ENCODE measurements around the gene FAM204A.

Gene FAM204A

DNA sequence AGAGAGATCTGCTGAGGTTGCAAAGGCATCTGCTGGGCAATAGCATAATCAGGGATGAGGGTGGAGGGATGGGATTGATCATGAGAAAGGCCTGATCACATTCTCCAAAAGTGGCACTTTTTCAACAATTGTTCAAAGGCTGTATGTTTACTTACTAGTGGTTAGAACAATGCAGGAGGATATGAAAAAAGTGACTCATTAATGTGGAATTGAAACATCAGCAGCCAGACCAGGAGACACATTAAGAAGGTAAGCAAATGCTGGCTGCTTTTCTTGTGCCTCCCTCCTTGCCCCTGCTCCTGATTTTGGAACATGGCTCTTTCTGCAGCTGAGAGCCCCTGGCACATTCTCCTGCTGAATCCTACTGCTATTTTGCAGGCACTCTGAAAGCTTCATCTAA, 63.5 kb downstream of the FAM204A start:
- DNase-seq (ENCODE audit: low read depth): no peak

- no peak for DNase-seq (ENCODE audit: low read depth)
Observed at GRCh38 chr10:118277871-118278270, 64.3 kb downstream of the FAM204A start.

DNA sequence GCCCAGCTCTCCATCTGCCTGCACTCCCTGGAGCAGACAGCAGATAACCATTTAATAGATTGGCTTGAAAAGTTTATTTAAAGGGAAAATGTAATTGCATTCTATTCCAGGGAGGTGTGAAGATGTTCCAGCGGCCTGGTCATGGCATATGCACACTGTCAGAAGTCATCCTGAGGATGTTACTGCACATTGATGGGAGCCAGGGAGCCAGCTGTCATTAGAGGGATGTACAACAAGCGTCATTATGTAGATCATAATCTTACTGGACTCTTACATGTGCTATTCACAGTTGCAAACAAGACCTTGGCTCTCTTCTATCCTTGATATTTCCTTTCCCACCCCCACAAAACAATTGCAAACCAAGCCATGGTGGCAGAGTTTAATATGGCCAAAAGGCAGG, 65.4 kb downstream of the FAM204A start:
- DNase-seq (ENCODE audit: low read depth): no peak

GRCh38 chr10:118276204-118276603, 65.9 kb downstream of the FAM204A start:
- DNase-seq (ENCODE audit: low read depth): no peak

DNA sequence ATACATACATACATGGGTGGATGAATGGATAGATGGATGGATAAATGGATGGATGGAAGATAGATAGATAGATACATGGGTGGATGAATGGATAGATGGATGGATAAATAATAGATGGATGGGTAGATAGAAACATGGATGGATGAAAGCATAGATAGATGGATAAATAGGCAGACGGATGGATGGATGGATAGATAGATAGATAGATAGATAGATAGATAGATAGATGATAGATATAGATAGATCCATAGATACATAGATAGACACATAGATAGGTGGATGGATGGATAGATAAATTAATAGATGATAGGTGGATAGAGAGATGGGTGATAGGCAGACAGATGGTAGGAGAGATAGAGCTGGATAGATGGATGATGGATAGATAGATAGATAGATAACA, 68.5 kb downstream of the FAM204A start:
- no peak for DNase-seq (ENCODE audit: low read depth)

DNA sequence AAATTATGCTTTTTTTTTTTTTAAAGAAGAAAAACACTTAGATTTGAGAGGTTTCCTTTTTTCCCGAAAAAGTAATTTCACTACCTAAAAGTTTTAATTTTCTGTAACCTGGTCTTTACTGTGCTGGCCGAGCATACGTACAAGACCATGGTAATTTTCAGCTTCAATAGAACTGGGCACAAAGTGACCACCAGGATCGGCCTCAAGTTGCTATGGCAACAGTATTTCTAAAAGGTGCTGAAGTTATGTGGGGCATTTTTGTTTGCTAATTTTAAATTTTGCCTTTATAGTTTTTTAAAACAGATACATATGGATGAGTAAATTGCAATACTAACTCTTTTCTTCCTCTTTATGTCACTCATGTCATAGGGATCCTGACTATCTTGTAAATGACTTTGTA, 69.4 kb downstream of the FAM204A start:
- no peak for DNase-seq (ENCODE audit: low read depth)

DNA sequence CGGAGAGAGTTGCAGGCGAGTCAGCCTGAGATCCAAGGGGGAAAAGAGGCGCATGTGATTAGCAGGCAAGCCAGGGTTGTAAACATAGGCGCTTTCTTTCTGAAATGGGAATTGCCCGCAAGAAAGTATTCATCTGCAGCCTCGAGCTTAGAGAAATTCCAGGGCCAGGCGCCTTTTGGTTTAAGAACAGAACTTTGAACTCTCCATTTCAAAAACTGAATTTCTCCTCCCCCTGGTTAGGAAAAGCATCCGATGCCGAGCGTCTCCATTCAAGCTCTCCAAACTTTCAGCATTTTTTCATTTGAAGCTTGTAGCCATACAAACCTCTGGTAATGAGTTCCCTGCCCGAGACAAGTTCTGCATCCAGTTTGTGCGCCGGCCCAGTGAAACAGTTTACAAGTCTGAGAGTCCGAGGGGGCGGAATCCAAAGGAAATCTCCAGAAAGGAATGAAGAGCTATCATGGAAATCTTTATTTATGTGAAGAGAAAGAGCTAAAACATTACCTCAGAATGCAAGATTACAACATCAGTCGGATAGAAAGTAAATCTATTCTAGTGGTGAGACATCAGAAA, 69.9 kb downstream of the FAM204A start:
- no peak for DNase-seq (ENCODE audit: low read depth)

DNA sequence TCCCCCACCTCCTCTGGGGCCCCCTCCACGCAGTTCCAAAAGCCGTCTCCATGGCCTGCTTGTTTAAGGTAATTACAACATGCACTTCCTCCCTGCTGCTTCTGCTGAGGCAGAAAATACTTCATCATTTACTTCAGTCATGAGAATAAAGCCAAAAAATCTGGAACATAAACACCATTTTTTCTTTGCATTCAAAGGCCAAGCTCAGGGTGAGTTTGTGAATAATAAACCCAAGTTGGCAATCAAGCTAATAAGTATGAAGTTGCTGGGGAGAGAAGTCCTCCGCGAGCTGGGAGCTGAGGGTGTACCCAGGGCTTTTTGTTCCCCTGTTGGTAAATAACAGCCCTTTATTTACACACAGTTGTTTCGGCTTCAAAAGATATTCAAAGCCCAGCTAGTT, 70.5 kb downstream of the FAM204A start:
- DNase-seq (ENCODE audit: low read depth): no peak

- no peak for DNase-seq (ENCODE audit: low read depth)
Observed at GRCh38 chr10:118266098-118266748, 75.9 kb downstream of the FAM204A start.

GRCh38 chr10:118264838-118265470, 77.2 kb downstream of the FAM204A start:
- DNase-seq (ENCODE audit: low read depth): no peak

DNA sequence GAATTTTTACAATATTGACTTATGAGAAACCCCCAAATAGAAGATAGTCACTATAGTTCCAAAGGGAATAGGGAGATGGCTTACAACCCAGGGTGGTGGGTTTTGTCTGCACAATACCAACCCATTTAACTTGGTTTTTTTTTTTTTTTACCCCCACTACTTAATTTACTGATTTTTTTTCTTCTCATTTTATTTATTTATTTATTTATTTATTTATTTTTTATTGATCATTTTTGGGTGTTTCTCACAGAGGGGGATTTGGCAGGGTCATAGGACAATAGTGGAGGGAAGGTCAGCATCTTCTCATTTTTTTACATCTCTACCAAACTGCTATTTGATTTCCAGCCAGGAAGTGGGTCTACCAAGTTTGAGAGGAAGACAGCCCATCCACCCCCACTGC, 77.9 kb downstream of the FAM204A start:
- DNase-seq (ENCODE audit: low read depth): no peak

DNA sequence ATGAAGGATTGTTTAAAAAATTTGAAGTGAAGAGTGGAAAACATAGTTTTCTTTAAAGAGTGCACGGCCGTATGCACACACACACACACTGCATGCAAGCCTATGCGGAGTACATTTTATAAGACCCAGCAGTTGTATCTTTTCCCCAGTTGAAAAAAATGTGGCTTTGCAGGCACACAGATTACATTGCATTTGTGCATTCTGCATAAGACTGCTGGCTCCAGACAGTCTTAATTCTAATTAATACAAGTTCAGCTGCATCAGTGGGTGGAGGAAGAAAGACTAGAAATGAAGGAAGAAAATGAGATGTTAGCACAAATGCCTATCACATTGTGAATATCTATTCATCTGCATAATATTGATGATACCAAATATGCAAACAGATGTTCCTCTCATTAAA, 79.6 kb downstream of the FAM204A start:
- DNase-seq (ENCODE audit: low read depth): no peak

GRCh38 chr10:118259288-118259906, 82.7 kb downstream of the FAM204A start:
- no peak for DNase-seq (ENCODE audit: low read depth)

DNA sequence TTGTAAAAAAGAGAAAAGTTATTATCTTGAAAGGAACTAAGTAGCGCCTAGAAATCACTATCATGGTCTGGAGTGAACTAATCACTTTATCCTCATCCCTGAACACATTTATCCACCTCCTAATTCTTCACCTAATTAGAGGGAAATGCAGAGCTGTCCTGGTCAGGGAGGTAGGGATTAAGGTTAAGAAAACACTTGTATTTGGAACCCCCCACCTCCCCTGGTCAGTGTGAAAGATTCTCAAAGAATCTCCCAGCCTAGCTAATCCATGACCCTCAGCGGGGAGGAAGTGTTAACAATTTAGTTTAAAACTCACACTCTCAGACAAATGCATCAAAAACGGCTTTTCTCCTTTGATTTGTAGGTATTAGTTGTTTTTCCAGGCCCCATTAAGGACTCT, 83.8 kb downstream of the FAM204A start:
- DNase-seq (ENCODE audit: low read depth): no peak

DNA sequence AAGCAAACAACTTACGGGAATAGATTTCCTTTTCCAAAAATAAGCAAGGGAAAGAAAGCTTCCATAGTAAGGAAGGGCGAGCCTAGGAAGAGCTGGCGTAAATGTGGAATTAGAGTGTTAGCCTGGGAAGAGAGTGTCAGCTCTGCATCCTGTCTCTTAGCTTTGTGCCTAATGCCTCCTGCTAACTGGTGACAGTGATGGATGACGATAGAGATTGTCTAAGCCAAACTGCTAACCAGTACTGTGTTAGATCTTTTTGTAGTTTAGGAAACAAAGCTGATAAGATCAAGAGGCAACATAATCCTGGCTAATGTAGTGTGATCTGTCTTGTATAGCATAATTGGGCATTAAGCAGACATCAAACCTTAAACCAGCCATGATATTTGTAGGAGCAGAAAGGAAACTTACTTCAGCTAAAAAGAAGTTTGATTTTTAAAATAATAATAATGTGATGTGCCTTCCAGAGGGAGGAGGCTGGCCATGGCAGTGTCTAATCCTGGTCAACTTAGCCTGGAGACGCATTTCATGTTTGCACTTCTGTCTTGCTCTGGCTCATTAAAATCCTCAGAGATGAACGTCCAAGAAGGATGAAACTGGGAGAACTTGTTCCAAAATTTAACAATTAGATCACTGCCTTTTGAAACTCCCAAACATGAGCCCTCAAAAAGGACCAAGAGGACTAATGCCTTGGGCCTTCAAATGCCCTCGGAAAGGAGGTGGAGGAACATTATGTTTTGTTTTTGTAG, 85.1 kb downstream of the FAM204A start:
- no peak for DNase-seq (ENCODE audit: low read depth)

DNA sequence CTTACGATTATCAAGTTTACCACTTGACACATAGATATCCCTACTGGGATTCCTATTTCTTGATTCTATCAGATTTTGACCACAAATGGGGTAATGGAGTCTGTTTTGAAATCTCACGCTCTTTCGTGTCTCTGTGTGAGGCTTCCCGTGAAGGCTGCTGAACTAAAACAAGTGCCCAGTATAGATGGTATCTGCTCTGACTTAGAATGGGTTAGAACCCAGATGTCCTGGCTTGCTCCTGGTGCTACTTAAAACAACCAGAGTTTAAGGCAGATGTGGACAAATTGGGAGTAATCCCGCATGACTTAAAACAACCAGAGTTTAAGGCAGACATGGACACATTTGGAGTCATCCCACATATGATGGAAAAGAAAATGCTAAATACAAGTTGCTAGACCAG, 85.9 kb downstream of the FAM204A start:
- no peak for DNase-seq (ENCODE audit: low read depth)

- no peak for DNase-seq (ENCODE audit: low read depth)
Observed at GRCh38 chr10:118255355-118255754, 86.8 kb downstream of the FAM204A start.

DNA sequence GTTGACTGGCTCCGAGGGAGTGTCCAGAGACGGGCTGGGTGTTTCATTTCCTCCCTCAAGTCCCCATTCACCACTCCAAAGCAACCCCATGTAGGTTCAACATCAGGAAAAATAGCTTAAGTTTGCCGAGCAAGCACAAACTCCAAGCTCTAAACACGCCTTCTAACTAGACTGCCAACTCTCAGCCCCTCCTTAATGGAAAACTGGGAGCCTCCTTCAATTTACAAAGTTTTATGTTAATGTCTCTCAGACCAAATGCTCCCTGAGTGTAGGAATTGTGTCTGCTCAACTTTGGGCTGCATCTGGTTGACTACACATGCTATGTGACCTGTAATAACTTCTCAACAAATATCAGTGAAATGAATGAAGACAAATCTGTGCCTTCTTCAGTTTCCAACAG, 87.5 kb downstream of the FAM204A start:
- DNase-seq (ENCODE audit: low read depth): no peak

GRCh38 chr10:118253397-118253796, 88.7 kb downstream of the FAM204A start:
- DNase-seq (ENCODE audit: low read depth): no peak

- no peak for DNase-seq (ENCODE audit: low read depth)
Observed at GRCh38 chr10:118251791-118252190, 90.3 kb downstream of the FAM204A start.

DNA sequence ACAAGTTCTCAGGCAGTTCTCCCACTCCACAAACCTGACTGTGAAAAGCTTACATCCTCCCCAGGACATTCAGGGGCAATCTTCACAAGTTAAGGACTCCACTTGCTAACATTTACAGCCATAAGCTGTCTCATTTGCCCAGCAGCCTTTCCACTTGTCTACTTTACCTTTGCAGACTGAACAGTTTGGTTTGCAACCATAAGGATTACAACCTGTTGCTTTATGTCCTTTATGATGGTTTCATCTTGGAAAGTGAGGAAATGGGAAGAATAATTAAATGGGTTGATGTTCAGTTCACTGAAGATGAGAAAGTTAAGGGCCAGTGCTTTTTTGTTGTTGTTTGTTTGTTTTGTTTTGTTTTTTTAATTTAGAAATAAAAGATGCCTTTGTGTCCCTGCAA, 92.4 kb downstream of the FAM204A start:
- no peak for DNase-seq (ENCODE audit: low read depth)
